Uterus (tissue), 4 donors: Measurements from ENCODE around the gene LSP1. TPM values are rescaled to one million over a fixed set of nuclear protein-coding genes. Genes with fewer than 3 reads are reported as not detected.
"Not testable (repeated sequence)": the region's sequence is repeated elsewhere in the genome, so short reads cannot be mapped to it uniquely, and the experiment has no call there.

Experiments
- DNase-seq, 2 donors: peaks; one replicate each; pipeline ENCODE4 v3.0.0-alpha.2; 2019 to 2020
- H3K27ac ChIP-seq, 2 donors: fragments of 200-600 bp; sonication (generic); 1 replicate in 1 of 2; 2 replicates in 1 of 2; pipeline ENCODE4 v1.5.1; 2016 to 2018
- H3K27me3 ChIP-seq, 2 donors: fragments of 200-600 bp; sonication (generic); one replicate each; pipeline ENCODE4 v1.5.1; 2018 to 2019; ENCODE audit warnings: control low read depth in 1 of 2
- H3K36me3 ChIP-seq, 2 donors: fragments of 200-600 bp; sonication (generic); one replicate each; pipeline ENCODE4 v1.5.1; 2019; ENCODE audit warnings: control low read depth in 1 of 2
- H3K4me1 ChIP-seq, 2 donors: fragments of 200-600 bp; sonication (generic); one replicate each; pipeline ENCODE4 v1.5.1; 2018 to 2019; ENCODE audit warnings: control low read depth in 1 of 2
- H3K4me3 ChIP-seq, 2 donors: fragments of 200-600 bp; sonication (generic); 1 replicate in 1 of 2; 2 replicates in 1 of 2; pipeline ENCODE4 v1.5.1; 2018 to 2019; ENCODE audit warnings: mild to moderate bottlenecking in 1 of 2
- H3K9me3 ChIP-seq, 2 donors: fragments of 200-600 bp; sonication (generic); one replicate each; pipeline ENCODE4 v1.5.1; 2019; ENCODE audit warnings: control low read depth in 1 of 2
- CTCF ChIP-seq, 4 experiments: fragments of 200-600 bp in 2 of 4; fragments of 450-650 bp in 2 of 4; sonication (generic) in 2 of 4; IDR thresholded peaks; one replicate each; pipeline ENCODE4 v1.5.1; 2016 to 2019; ENCODE audit warnings: antibody characterized with exemption in 4 of 4, mild to moderate bottlenecking in 2 of 4, moderate library complexity in 1 of 4
- POLR2A ChIP-seq, 2 donors: fragments of 450-650 bp; IDR thresholded peaks; one replicate each; pipeline ENCODE4 v1.6.1; 2016; ENCODE audit warnings: antibody characterized with exemption in 2 of 2, mild to moderate bottlenecking in 1 of 2, moderate library complexity in 1 of 2
- intact Hi-C: fragments of 100-400 bp; cut with DNase I; formaldehyde crosslinking; loops from one replicate; pipeline ENCODE4 v1.15.1; 2023; ENCODE audit warnings: low total_unique reads
- microRNA-seq: library from miRNA; unstranded; fragments of <30 nt; microRNA quantifications from one replicate; pipeline ENCODE4, GENCODE V29; 2016; ENCODE audit warnings: borderline microRNAs expressed, borderline replicate concordance
- small RNA-seq: library from RNA; depleted of rRNA; stranded (forward); fragments of <200 nt; gene quantifications from one replicate; pipeline ENCODE3, GENCODE V24; 2016
- total RNA-seq, 4 donors: library from RNA; depleted of rRNA in 3 of 4; stranded (reverse); fragments of >200 nt in 3 of 4; gene quantifications; one replicate each; pipeline versions ENCODE4 v1.1.0 to v1.2.4, GENCODE V29; 2014 to 2023
- donor health status: DM: yes; HTN: yes; CAD: no.

LSP1 gene
- total RNA-seq, 4 donors from 2014 or later, result 11.2 to 112 (median 25.1) TPM

- peak in 1 of 2 donors; percentile 26 for DNase-seq
- Histone ChIP-seq H3K9me3 (no peaks in the 10 kb centered on the region), H3K27ac (peak overlapping the region; percentile 38 to 46), H3K36me3 (no peaks in the 10 kb centered on the region), H3K4me3 (no peak overlapping the region), H3K27me3 (no peaks in the 10 kb centered on the region), H3K4me1 (peaks cover 0 to 5% of the 10 kb centered on the region in 2 donors)
- no peak for TF ChIP-seq CTCF (IDR thresholded peaks at IDR 0.05)
- no peak for TF ChIP-seq POLR2A (IDR thresholded peaks at IDR 0.05)
- intact Hi-C loops, result no loop called here
Measured at GRCh38 chr11:1938343-1939005, 85.6 kb downstream of the LSP1 start.

DNA sequence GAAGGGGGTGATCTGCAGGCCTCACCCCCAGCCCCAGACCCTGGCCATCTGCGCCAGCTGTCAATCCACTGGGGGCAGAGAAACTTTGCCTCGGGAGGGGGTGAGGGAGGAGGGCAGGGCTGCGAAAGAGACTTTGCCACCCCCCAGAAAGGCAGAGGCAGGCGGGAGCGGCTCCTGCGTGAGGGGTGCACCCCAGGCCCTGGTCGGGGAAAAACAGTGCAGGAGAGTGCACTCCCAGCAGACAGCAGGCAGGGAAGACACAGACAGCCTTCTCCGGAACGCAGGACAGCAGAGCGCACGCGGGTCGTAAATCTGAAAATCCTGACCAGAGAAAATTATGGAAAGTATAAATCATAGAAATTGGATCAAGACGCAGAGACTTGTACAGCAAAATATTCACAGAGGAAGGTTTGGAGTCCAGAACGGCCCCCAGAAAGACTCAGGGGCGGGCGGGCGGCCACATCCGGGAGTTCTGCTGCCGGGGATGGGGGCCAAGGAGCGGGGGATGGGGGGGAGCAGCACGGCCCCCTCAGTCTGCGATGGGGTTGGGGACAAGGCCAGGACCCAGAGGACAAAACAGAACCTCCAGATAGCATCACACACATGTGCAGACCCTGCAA lies 86.2 kb downstream of the LSP1 start:
- H3K27ac ChIP-seq, result peak overlapping the region; percentile 38 to 46
- H3K36me3 ChIP-seq, result no peaks in the 10 kb centered on the region
- no peak overlapping the region for H3K4me3 ChIP-seq
- TF ChIP-seq POLR2A (IDR thresholded peaks at IDR 0.05), result no peak
- no peak for TF ChIP-seq CTCF (IDR thresholded peaks at IDR 0.05)
- H3K27me3 ChIP-seq, result no peaks in the 10 kb centered on the region
- peak in 1 of 2 donors; percentile 66 for DNase-seq
- H3K9me3 ChIP-seq, result no peaks in the 10 kb centered on the region
- peaks cover 0 to 5% of the 10 kb centered on the region in 2 donors for H3K4me1 ChIP-seq
- intact Hi-C loops, result no loop called here

DNA sequence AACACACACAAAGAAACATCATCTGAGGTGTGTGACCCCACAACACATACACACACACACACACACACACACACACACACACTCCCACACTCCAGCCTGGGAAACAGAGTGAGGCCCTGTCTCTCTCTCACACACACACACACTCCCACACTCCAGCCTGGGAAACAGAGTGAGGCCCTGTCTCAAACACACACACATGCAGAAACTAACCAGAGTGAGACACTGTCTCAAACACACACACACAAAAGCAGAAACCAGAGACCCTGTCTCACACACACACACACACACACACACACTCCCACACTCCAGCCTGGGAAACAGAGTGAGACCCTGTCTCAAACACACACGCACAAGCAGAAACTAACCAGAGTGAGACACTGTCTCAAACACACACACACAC lies 86.9 kb downstream of the LSP1 start:
- H3K27me3 ChIP-seq, H3K36me3 ChIP-seq, H3K9me3 ChIP-seq, H3K4me1 ChIP-seq, H3K4me3 ChIP-seq: not testable (repeated sequence)
- peak in 1 of 2 donors; percentile 25 for DNase-seq
- peak overlapping the region in 1 of 2 donors; percentile 49 for H3K27ac ChIP-seq
- intact Hi-C loops, result loop anchor here (10.0 kb wide), 1 partner anchor 45 kb away; the partner anchor contains the start of gene PRR33

Small RNA genes lying within 50 kb of the gene (microRNA-seq; reads per million reads assigned to microRNA genes)
- gene MIR4298 (not detected), gene MIR7847 (not detected)

Small RNA genes lying within 50 kb of the gene (small RNA-seq; reads per million reads assigned to genes)
- gene AC051649.1 (not detected), gene MIR4298 (not detected)

Other genes with a start within 250 kb of the LSP1 start
- not detected for gene KRTAP5-3, start 244.6 kb upstream of the LSP1 start, total RNA-seq
- not detected for gene KRTAP5-4, start 230.9 kb upstream of the LSP1 start, total RNA-seq
- not detected for gene KRTAP5-5, start 223.3 kb upstream of the LSP1 start, total RNA-seq
- gene KRTAP5-6, start 155.9 kb upstream of the LSP1 start, total RNA-seq, result not detected
- under 1 TPM in 1 of 4 donors, not detected in 3; 0.85 TPM for gene IFITM10, start 102.5 kb upstream of the LSP1 start, total RNA-seq
- gene CTSD, start 89.2 kb upstream of the LSP1 start, total RNA-seq, result 100 to 1,000 TPM in 2 of 4 donors, 10 to 100 TPM in 2; 80.0 to 188 (median 126) TPM
- 1 to 10 TPM in 1 of 4 donors, not detected in 3; 2.0 TPM for gene SYT8, start 18.1 kb upstream of the LSP1 start, total RNA-seq
- gene TNNI2, start 14.1 kb upstream of the LSP1 start, total RNA-seq, result 1 to 10 TPM in 1 of 4 donors, under 1 TPM in 1, not detected in 2; 0.95 to 1.5 TPM
- not detected for gene PRR33, start 38.8 kb downstream of the LSP1 start, total RNA-seq
- 10 to 100 TPM in 2 of 4 donors, 1 to 10 TPM in 1, not detected in 1; 3.2 to 60.6 (median 29.3) TPM for gene TNNT3, start 66.6 kb downstream of the LSP1 start, total RNA-seq
- gene MRPL23, start 94.2 kb downstream of the LSP1 start, total RNA-seq, result 100 to 1,000 TPM in 2 of 4 donors, 10 to 100 TPM in 2; 36.7 to 196 (median 101) TPM
- 1,000 to 10,000 TPM in 1 of 4 donors, 100 to 1,000 TPM in 3; 260 to 3,028 (median 463) TPM for gene H19, start 144.8 kb downstream of the LSP1 start, total RNA-seq